Measurements from ENCODE around the gene KSR1. TPM values are rescaled to one million over a fixed set of nuclear protein-coding genes. Genes with fewer than 3 reads are reported as not detected.

Gene KSR1
- total RNA-seq, 4 donors from 2014 or later = 10.4 to 17.7 (median 13.2) TPM

GRCh38 chr17:27621942-27622559, 165.8 kb downstream of the KSR1 start:
- intact Hi-C loops (cut with DNase I; ENCODE audit: low total_unique reads) (no loop called here), in situ Hi-C loops (cut with MboI; ENCODE audit: low sequenced_read_pairs in 4 of 4) (no loop called here)
- no peak for TF ChIP-seq POLR2A (IDR thresholded peaks at IDR 0.05)
- no peak for TF ChIP-seq CTCF (IDR thresholded peaks at IDR 0.05 in 4 of 5, conservative IDR thresholded peaks at IDR 0.05 in 1 of 5)
- no peak for DNase-seq
- H3K9me3 ChIP-seq = no peaks in the 10 kb centered on the region
- peak overlapping the region in 1 of 4 donors; percentile 20 for H3K27ac ChIP-seq
- peaks cover 18 to 24% of the 10 kb centered on the region in 2 donors for H3K4me1 ChIP-seq
- H3K27me3 ChIP-seq = no peaks in the 10 kb centered on the region
- ATAC-seq = no peak
- H3K36me3 ChIP-seq = peaks cover 4 to 61% of the 10 kb centered on the region in 2 donors
- H3K4me3 ChIP-seq = no peak overlapping the region

GRCh38 chr17:27622986-27623385, 166.7 kb downstream of the KSR1 start:
- peak; percentile 57 to 67 for ATAC-seq
- DNase-seq = peak in 1 of 2 donors; percentile 41

GRCh38 chr17:27623614-27624013, 167.4 kb downstream of the KSR1 start:
- Histone ChIP-seq H3K27ac (peak overlapping the region in 2 of 4 donors; percentile 18 to 20), H3K4me3 (no peak overlapping the region), H3K36me3 (peaks cover 4 to 46% of the 10 kb centered on the region in 2 donors), H3K27me3 (no peaks in the 10 kb centered on the region), H3K9me3 (no peaks in the 10 kb centered on the region), H3K4me1 (peaks cover 18 to 24% of the 10 kb centered on the region in 2 donors)
- ATAC-seq = peak in 1 of 2 donors; percentile 67
- TF ChIP-seq CTCF (IDR thresholded peaks at IDR 0.05 in 4 of 5, conservative IDR thresholded peaks at IDR 0.05 in 1 of 5) = no peak
- TF ChIP-seq POLR2A (IDR thresholded peaks at IDR 0.05) = no peak
- intact Hi-C loops (cut with DNase I; ENCODE audit: low total_unique reads) = no loop called here
- DNase-seq = peak in 1 of 2 donors; percentile 31
- in situ Hi-C loops (cut with MboI; ENCODE audit: low sequenced_read_pairs in 4 of 4) = no loop called here

More at GRCh38 chr17:27622986-27623385, 166.7 kb downstream of the KSR1 start:
- in situ Hi-C loops (cut with MboI; ENCODE audit: low sequenced_read_pairs in 4 of 4) = no loop called here
- Histone ChIP-seq H3K4me1 (peaks cover 18 to 24% of the 10 kb centered on the region in 2 donors), H3K27ac (peak overlapping the region in 2 of 4 donors; percentile 18 to 20), H3K9me3 (no peaks in the 10 kb centered on the region), H3K27me3 (no peaks in the 10 kb centered on the region), H3K36me3 (peaks cover 4 to 52% of the 10 kb centered on the region in 2 donors), H3K4me3 (no peak overlapping the region)
- TF ChIP-seq POLR2A (IDR thresholded peaks at IDR 0.05) (no peak), CTCF (IDR thresholded peaks at IDR 0.05 in 4 of 5, conservative IDR thresholded peaks at IDR 0.05 in 1 of 5) (no peak)
- intact Hi-C loops (cut with DNase I; ENCODE audit: low total_unique reads) = no loop called here

GRCh38 chr17:27624539-27624938, 168.3 kb downstream of the KSR1 start:
- DNase-seq (no peak), ATAC-seq (no peak)
- H3K36me3 ChIP-seq = peaks cover 4 to 38% of the 10 kb centered on the region in 2 donors
- TF ChIP-seq CTCF (IDR thresholded peaks at IDR 0.05 in 4 of 5, conservative IDR thresholded peaks at IDR 0.05 in 1 of 5) = no peak
- no peak for TF ChIP-seq POLR2A (IDR thresholded peaks at IDR 0.05)
- H3K27me3 ChIP-seq = no peaks in the 10 kb centered on the region
- no peak overlapping the region for H3K27ac ChIP-seq
- intact Hi-C loops (cut with DNase I; ENCODE audit: low total_unique reads) = no loop called here
- peaks cover 18 to 24% of the 10 kb centered on the region in 2 donors for H3K4me1 ChIP-seq
- H3K4me3 ChIP-seq = no peak overlapping the region
- in situ Hi-C loops (cut with MboI; ENCODE audit: low sequenced_read_pairs in 4 of 4) = no loop called here
- no peaks in the 10 kb centered on the region for H3K9me3 ChIP-seq

Data from gastrocnemius medialis (tissue), 4 donors.